ENCODE data around the gene PRKCD.

PRKCD gene

DNA sequence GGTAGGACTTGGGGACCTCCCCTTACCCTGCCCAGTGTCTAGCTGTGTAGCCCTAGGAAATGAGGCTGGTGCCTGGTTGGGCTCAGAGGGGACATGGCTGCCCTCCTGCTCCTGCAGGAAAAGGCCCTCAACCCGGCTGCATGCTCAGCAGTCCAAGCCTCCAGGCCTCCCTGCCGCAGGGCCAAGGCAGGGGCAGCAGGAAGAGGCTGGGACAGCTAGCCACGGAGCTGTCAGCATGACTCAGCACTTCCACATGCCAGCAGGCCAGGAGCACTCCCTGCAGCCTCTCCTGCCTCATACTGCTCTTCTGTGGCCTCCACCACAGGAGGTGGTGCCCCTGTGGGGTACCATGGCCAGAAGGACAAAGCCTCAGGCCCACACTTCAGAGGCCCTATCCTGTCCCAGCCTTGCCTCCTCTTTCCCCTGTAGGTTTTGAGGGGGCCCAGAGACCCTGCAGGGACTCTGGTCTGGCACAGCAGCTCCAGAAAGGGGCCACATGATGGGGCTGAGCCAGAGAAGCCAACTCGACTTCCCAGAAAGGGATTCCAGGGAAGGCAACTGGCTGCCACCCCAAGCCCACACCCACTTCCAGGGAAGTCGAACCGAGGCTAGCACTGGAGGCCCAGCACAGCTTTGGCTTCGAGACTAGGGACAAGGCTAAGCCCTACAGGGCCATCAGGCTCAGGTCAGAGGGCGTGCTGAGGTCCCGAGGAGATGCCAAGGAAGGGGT is 75.3 kb downstream of the PRKCD start:
- no peak for DNase-seq

DNA sequence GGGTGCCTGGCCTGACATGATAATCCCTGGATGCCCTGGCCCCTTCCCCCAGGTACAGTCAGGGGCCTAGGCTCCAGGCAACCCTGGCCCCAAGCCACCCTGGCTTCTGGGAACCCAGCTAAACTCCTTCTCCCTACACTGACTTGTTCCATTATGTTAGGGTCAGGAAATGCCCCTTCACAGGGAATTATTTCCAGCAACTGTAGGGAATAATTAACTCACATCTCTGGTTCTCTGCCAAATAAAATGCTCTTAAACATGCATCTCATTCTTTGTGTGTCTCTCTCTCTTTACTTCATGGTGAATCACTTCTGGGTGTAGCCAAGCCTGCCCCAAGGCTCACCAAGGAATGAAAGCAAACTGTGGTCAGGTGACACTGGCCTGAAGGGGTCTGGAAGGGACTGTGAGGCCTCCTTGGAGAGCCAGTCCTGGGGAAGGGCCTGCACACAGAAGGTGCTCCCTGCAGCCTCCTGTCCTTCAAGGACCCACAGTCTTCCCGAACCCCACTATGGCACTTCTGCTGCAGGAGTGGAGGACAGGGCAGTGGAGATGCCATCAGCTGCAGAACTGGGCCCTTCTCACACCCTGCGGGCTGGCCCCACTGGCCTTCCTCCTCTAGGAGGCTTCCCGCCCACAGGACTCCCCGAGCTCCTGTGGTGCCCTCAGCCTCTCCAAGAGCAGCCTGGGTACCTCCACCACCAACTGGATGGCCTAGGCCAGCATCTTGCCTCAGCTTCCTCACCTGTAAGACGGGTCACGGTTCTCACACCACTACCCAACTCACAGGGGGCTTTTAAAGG is 77.2 kb downstream of the PRKCD start:
- DNase-seq = no peak

DNA sequence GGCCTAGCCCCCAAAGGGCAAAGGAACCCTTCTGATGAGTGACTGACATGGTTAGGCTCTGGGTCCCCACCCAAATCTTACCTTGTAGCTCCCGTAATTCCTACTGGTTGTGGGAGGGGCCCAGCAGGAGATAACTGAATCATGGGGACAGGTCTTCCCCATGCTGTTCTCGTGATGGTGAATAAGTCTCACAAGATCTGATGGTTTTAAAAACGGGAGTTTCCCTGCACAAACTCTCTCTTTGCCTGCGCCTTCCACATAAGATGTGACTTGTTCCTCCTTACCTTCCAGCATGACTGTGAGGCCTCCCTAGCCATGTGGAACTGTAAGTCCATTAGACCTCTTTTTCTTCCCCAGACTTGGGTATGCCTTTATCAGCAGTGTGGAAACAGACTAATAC is 77.9 kb downstream of the PRKCD start:
- DNase-seq = no peak

GRCh38 chr3:53239800-53240199 is 78.8 kb downstream of the PRKCD start:
- DNase-seq = no peak

- no peak for DNase-seq
These were observed 80.3 kb downstream of the PRKCD start for GRCh38 chr3:53240989-53241972.

- no peak for DNase-seq
These were observed 81.1 kb downstream of the PRKCD start for GRCh38 chr3:53242155-53242554.

All from activated T-cell treated with anti-CD3 and anti-CD28 coated beads for 4 hours (primary cell).